Natural killer cell (primary cell): ENCODE results near the gene ADD1. TPM values are rescaled to one million over a fixed set of nuclear protein-coding genes. Genes with fewer than 3 reads are reported as not detected.

Experiments used
- ATAC-seq, 3 donors: fragments of 150-1000 bp in 2 of 3; fragments of 200-7000 bp in 1 of 3; cut with Tn5 transposase; 1 replicate in 1 of 3; 2 replicates in 2 of 3; pipeline ENCODE4 v1.10.0; 2021; ENCODE audit warnings: mild to moderate bottlenecking in 2 of 3, moderate library complexity in 2 of 3
- DNase-seq, 2 donors: peaks; one replicate each; pipeline versions ENCODE4 v3.0.0 to v3.0.0-alpha.2; 2013 to 2021; ENCODE audit warnings: mixed read lengths in 1 of 2
- H3K27ac ChIP-seq: one replicate; pipeline ENCODE4 v1.5.1; 2013; ENCODE audit warnings: mild to moderate bottlenecking, low read length
- H3K27me3 ChIP-seq: one replicate; pipeline ENCODE4 v1.6.1; 2013; ENCODE audit warnings: low read length; ENCODE audit not compliant: control insufficient read depth, insufficient read depth
- H3K36me3 ChIP-seq: one replicate; pipeline ENCODE4 v1.6.1; 2013; ENCODE audit warnings: low read length; ENCODE audit not compliant: control insufficient read depth, insufficient read depth
- H3K4me1 ChIP-seq: one replicate; pipeline ENCODE4 v1.6.1; 2013; ENCODE audit warnings: low read length; ENCODE audit not compliant: control insufficient read depth, insufficient read depth
- H3K4me3 ChIP-seq: one replicate; pipeline ENCODE4 v1.5.1; 2013; ENCODE audit warnings: low read length
- H3K9me3 ChIP-seq: one replicate; pipeline ENCODE4 v1.6.1; 2013; ENCODE audit warnings: low read length; ENCODE audit not compliant: control insufficient read depth, insufficient read depth
- H3K27ac Mint-ChIP-seq, 2 donors: one replicate each; pipeline ENCODE4 v1.8.0; 2022; ENCODE audit warnings: mild to moderate bottlenecking in 2 of 2, mixed read lengths in 2 of 2, moderate library complexity in 1 of 2
- H3K27me3 Mint-ChIP-seq, 2 donors: one replicate each; pipeline ENCODE4 v1.8.0; 2022; ENCODE audit warnings: low read depth in 2 of 2, mixed read lengths in 2 of 2
- H3K36me3 Mint-ChIP-seq: one replicate; pipeline ENCODE4 v1.8.0; 2022; ENCODE audit warnings: mixed read lengths
- H3K4me1 Mint-ChIP-seq, 2 donors: one replicate each; pipeline ENCODE4 v1.8.0; 2022; ENCODE audit warnings: mixed read lengths in 2 of 2
- H3K4me3 Mint-ChIP-seq: one replicate; pipeline ENCODE4 v1.8.0; 2022; ENCODE audit warnings: mild to moderate bottlenecking, moderate library complexity, mixed read lengths
- H3K9me3 Mint-ChIP-seq, 2 donors: one replicate each; pipeline ENCODE4 v1.8.0; 2022; ENCODE audit warnings: mixed read lengths in 2 of 2
- CTCF ChIP-seq: fragments of 200-600 bp; IDR thresholded peaks from one replicate; pipeline ENCODE4 v1.8.0; 2022; ENCODE audit warnings: antibody characterized with exemption
- WGBS: methylation state at CpG from one replicate; pipeline ENCODE4 v1.1.7; 2013; ENCODE audit warnings: missing lambda C conversion rate; ENCODE audit not compliant: insufficient coverage; 5-methylcytosine and 5-hydroxymethylcytosine counted together
- intact Hi-C: fragments of 100-400 bp; cut with micrococcal nuclease; formaldehyde crosslinking; loops from one replicate; pipeline ENCODE4 v1.14.2; 2022
- total RNA-seq, 4 donors: library from RNA; stranded (reverse); fragments of 120-200 nt in 1 of 4; gene quantifications; one replicate each; pipeline versions ENCODE4 v1.2.3 to v1.2.4, GENCODE V29; 2013 to 2022

ADD1 gene
- total RNA-seq, 3 donors from 2014 or later (not counting 1 experiment from before 2014, with no cell fraction given), result 383 to 465 (median 452) TPM

- H3K4me1 Mint-ChIP-seq, result peaks cover 76 to 79% of the 10 kb centered on the region in 2 donors
- Histone ChIP-seq H3K27me3 (no peaks in the 10 kb centered on the region), H3K9me3 (no peaks in the 10 kb centered on the region), H3K27ac (peak overlapping the region; percentile 61), H3K4me3 (no peak overlapping the region), H3K4me1 (peaks cover 70% of the 10 kb centered on the region), H3K36me3 (peaks cover 7% of the 10 kb centered on the region)
- H3K27ac Mint-ChIP-seq, result peak overlapping the region; percentile 90 to 94
- ATAC-seq (peak in 2 of 3 donors; percentile 25 to 50), DNase-seq (no peak)
- no peaks in the 10 kb centered on the region for H3K27me3 Mint-ChIP-seq
- no peak for TF ChIP-seq CTCF
- H3K36me3 Mint-ChIP-seq, result peaks cover 4% of the 10 kb centered on the region
- H3K4me3 Mint-ChIP-seq, result peak overlapping the region; percentile 68
- no peaks in the 10 kb centered on the region for H3K9me3 Mint-ChIP-seq
- intact Hi-C loops, result loop anchor here (2.0 to 5.0 kb wide), 2 partner anchors 13 to 83 kb away; no protein-coding TSS in a partner anchor
- 40% methylated on average over 8 of the region's 9 CpGs for WGBS
These were observed 5.9 kb downstream of the ADD1 start for GRCh38 chr4:2849267-2850152.

- H3K4me1 ChIP-seq, result peaks cover 72% of the 10 kb centered on the region
- Mint-ChIP-seq H3K36me3 (peaks cover 10% of the 10 kb centered on the region), H3K4me3 (peak overlapping the region; percentile 68), H3K27ac (peak overlapping the region; percentile 90 to 94), H3K27me3 (no peaks in the 10 kb centered on the region), H3K9me3 (no peaks in the 10 kb centered on the region), H3K4me1 (peaks cover 73 to 76% of the 10 kb centered on the region in 2 donors)
- peaks cover 16% of the 10 kb centered on the region for H3K36me3 ChIP-seq
- H3K4me3 ChIP-seq, result no peak overlapping the region
- TF ChIP-seq CTCF, result no peak
- H3K27me3 ChIP-seq, result no peaks in the 10 kb centered on the region
- H3K9me3 ChIP-seq, result no peaks in the 10 kb centered on the region
- peak in 1 of 2 donors; percentile 35 for DNase-seq
- H3K27ac ChIP-seq, result peak overlapping the region; percentile 53
- peak; percentile 19 to 33 (median 27) for ATAC-seq
- intact Hi-C loops, result loop anchor here (2.0 kb wide), 1 partner anchor 14 kb away; no protein-coding TSS in a partner anchor
- 71% methylated on average over 1 of the region's 2 CpGs for WGBS
These were observed 7.5 kb downstream of the ADD1 start for GRCh38 chr4:2850966-2851798.

- no peak for TF ChIP-seq CTCF
- Mint-ChIP-seq H3K27ac (peak overlapping the region; percentile 90 to 94), H3K27me3 (no peaks in the 10 kb centered on the region), H3K4me3 (peak overlapping the region; percentile 68), H3K4me1 (peaks cover 75 to 77% of the 10 kb centered on the region in 2 donors), H3K36me3 (peaks cover 10% of the 10 kb centered on the region), H3K9me3 (no peaks in the 10 kb centered on the region)
- intact Hi-C loops, result no loop called here
- H3K4me3 ChIP-seq, result no peak overlapping the region
- H3K27me3 ChIP-seq, result no peaks in the 10 kb centered on the region
- 0% methylated on average over 5 of the region's 7 CpGs for WGBS
- DNase-seq (peak in 1 of 2 donors; percentile 46), ATAC-seq (peak; percentile 67 to 71 (median 71))
- H3K4me1 ChIP-seq, result peaks cover 73% of the 10 kb centered on the region
- peaks cover 17% of the 10 kb centered on the region for H3K36me3 ChIP-seq
- peak overlapping the region; percentile 63 for H3K27ac ChIP-seq
- no peaks in the 10 kb centered on the region for H3K9me3 ChIP-seq
These were observed 8.9 kb downstream of the ADD1 start for GRCh38 chr4:2852481-2852921.
